ENCODE measurements around the gene ARFRP1. TPM values are rescaled to one million over a fixed set of nuclear protein-coding genes. Genes with fewer than 3 reads are reported as not detected.

ARFRP1 gene
- total and polyA plus RNA-seq, 2 of the 13 experiments (the other 11 are each of a cell fraction or from before 2014, with no cell fraction given): 32.0 to 51.1 TPM

DNA sequence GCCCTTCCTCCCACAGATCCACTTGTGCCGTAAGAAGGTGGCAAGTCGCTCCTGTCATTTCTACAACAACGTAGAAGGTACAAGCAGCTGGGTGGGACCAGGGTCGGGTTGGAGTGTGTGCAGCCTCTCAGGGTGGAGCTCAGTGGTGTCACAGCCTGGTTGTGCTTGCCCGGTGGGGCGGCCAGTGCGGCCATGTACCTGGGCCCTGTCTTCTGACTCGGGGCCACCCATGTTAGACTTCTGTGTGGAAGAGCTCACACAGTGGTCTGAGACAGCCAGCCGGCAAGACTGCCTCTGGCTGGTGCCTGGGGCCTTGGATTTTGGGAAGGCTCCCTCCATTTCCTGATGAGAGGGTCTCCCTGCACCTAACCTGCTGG, 45.0 kb downstream of the ARFRP1 start:
- H3K4me3 ChIP-seq (replicated peaks in 1 of 3; ENCODE audit: insufficient read depth in 1 of 3, low read depth in 2 of 3, low read length in 3 of 3): no peak overlapping the region
- H3K36me3 ChIP-seq (replicated peaks in 1 of 2; ENCODE audit: control insufficient read depth in 1 of 2, insufficient read depth in 2 of 2, low read length in 2 of 2): peaks cover 33 to 53% of the 10 kb centered on the region in 2 experiments
- in situ Hi-C loops (cut with HindIII; ENCODE audit: extremely low pct_ligation_motif_present, low pct_unique_long_range_greater_than_20kb) (no loop called here), intact Hi-C loops (cut with micrococcal nuclease; ENCODE audit: unreplicated experiment) (no loop called here)
- no peak for ATAC-seq
- CTCF ChIA-PET (ENCODE audit: low intra/inter-chr PET ratio, low total read pairs): no interaction called here
- FAIRE-seq: no peak
- H3K4me1 ChIP-seq (ENCODE audit: insufficient read depth, low read length): peaks cover 20% of the 10 kb centered on the region
- no peak overlapping the region for H3K4me2 ChIP-seq (ENCODE audit: low read depth, low read length)
- no peak overlapping the region for H3K9ac ChIP-seq (ENCODE audit: insufficient read depth, low read depth, low read length)
- H3K9me3 ChIP-seq (ENCODE audit: low read length): no peaks in the 10 kb centered on the region
- POLR2A ChIA-PET: no interaction called here
- no peaks in the 10 kb centered on the region; a peak in 1 of 5 replicates for H3K27me3 ChIP-seq (ENCODE audit: control insufficient read depth in 1 of 2, insufficient read depth in 2 of 2, low read length in 2 of 2)
- 97% methylated on average over 8 of the region's 9 CpGs for WGBS (ENCODE audit: low lambda C conversion rate)
- peaks cover 17% of the 10 kb centered on the region for H3K79me2 ChIP-seq (ENCODE audit: insufficient read depth, low read length)
- no peak for DNase-seq (ENCODE audit: low spot score)
- no TSS peak for BruUV-seq (replicated peaks)
- TF ChIP-seq, protein P1, sequence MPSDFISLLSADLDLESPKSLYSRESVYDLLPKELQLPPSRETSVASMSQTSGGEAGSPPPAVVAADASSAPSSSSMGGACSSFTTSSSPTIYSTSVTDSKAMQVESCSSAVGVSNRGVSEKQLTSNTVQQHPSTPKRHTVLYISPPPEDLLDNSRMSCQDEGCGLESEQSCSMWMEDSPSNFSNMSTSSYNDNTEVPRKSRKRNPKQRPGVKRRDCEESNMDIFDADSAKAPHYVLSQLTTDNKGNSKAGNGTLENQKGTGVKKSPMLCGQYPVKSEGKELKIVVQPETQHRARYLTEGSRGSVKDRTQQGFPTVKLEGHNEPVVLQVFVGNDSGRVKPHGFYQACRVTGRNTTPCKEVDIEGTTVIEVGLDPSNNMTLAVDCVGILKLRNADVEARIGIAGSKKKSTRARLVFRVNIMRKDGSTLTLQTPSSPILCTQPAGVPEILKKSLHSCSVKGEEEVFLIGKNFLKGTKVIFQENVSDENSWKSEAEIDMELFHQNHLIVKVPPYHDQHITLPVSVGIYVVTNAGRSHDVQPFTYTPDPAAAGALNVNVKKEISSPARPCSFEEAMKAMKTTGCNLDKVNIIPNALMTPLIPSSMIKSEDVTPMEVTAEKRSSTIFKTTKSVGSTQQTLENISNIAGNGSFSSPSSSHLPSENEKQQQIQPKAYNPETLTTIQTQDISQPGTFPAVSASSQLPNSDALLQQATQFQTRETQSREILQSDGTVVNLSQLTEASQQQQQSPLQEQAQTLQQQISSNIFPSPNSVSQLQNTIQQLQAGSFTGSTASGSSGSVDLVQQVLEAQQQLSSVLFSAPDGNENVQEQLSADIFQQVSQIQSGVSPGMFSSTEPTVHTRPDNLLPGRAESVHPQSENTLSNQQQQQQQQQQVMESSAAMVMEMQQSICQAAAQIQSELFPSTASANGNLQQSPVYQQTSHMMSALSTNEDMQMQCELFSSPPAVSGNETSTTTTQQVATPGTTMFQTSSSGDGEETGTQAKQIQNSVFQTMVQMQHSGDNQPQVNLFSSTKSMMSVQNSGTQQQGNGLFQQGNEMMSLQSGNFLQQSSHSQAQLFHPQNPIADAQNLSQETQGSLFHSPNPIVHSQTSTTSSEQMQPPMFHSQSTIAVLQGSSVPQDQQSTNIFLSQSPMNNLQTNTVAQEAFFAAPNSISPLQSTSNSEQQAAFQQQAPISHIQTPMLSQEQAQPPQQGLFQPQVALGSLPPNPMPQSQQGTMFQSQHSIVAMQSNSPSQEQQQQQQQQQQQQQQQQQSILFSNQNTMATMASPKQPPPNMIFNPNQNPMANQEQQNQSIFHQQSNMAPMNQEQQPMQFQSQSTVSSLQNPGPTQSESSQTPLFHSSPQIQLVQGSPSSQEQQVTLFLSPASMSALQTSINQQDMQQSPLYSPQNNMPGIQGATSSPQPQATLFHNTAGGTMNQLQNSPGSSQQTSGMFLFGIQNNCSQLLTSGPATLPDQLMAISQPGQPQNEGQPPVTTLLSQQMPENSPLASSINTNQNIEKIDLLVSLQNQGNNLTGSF (CRISPR knock-in tag; IDR thresholded peaks at IDR 0.05): no peak
- TF ChIP-seq HIVEP1 (CRISPR knock-in tag; IDR thresholded peaks at IDR 0.05): 0 out of 2 replicates have a peak, but pooled peaks have one; percentile 10
- no peak for TF ChIP-seq CEBPZ (IDR thresholded peaks at IDR 0.05; ENCODE audit: low read length)
- no peak overlapping the region for H3K27ac ChIP-seq (ENCODE audit: extremely low read length, insufficient read depth, low read length)
- no peaks in the 10 kb centered on the region for H4K20me1 ChIP-seq (ENCODE audit: insufficient read depth, low read length)
- H2AFZ ChIP-seq (ENCODE audit: low read length): no peak overlapping the region
